SJCRH30 (cell line): ENCODE results near the gene ETS1. TPM values are rescaled to one million over a fixed set of nuclear protein-coding genes. Genes with fewer than 3 reads are reported as not detected.

Experiments
- DNase-seq, 2 experiments: peaks; one replicate each; pipeline ENCODE4 v3.0.0-alpha.2; 2015 to 2020
- H3K27ac ChIP-seq: fragments of 250-450 bp; sonication (Bioruptor Pico); 2 replicates; pipeline ENCODE4 v1.5.1; 2020; ENCODE audit warnings: mild to moderate bottlenecking, moderate library complexity
- H3K27me3 ChIP-seq: fragments of 250-450 bp; sonication (Bioruptor Pico); 2 replicates; pipeline ENCODE4 v1.5.1; 2020; ENCODE audit warnings: mild to moderate bottlenecking, moderate library complexity
- H3K36me3 ChIP-seq: fragments of 250-450 bp; sonication (Bioruptor Pico); 2 replicates; pipeline ENCODE4 v1.5.1; 2020; ENCODE audit warnings: mild to moderate bottlenecking, moderate library complexity
- H3K4me1 ChIP-seq: fragments of 250-450 bp; sonication (Bioruptor Pico); 2 replicates; pipeline ENCODE4 v1.5.1; 2020; ENCODE audit warnings: mild to moderate bottlenecking, moderate library complexity
- H3K4me3 ChIP-seq: fragments of 250-450 bp; sonication (Bioruptor Pico); 2 replicates; pipeline ENCODE4 v1.5.1; 2020; ENCODE audit warnings: mild to moderate bottlenecking, moderate library complexity
- H3K9me3 ChIP-seq: fragments of 250-450 bp; sonication (Bioruptor Pico); replicated peaks from 2 replicates; pipeline ENCODE4 v1.5.1; 2020; ENCODE audit warnings: mild to moderate bottlenecking, moderate library complexity
- total RNA-seq: library from RNA; depleted of rRNA; stranded (reverse); fragments of >200 nt; shearing (Covaris generic); gene quantifications from 2 replicates; pipeline ENCODE4 v1.2.3, GENCODE V29; 2014

Gene ETS1
- total RNA-seq, 1 experiment from 2014 or later: 43.9 TPM

GRCh38 chr11:128551611-128552335 lies 35.6 kb downstream of the ETS1 start:
- H3K36me3 ChIP-seq: no peaks in the 10 kb centered on the region
- DNase-seq: no peak
- no peak overlapping the region for H3K27ac ChIP-seq

GRCh38 chr11:128551058-128551457 lies 36.3 kb downstream of the ETS1 start:
- Histone ChIP-seq H3K4me3 (no peak overlapping the region), H3K9me3 (no peaks in the 10 kb centered on the region), H3K27me3 (no peaks in the 10 kb centered on the region), H3K27ac (no peak overlapping the region), H3K4me1 (peaks cover 3% of the 10 kb centered on the region; the same call in 1 of the 2 replicates), H3K36me3 (no peaks in the 10 kb centered on the region)
- DNase-seq: no peak

More at GRCh38 chr11:128551611-128552335, 35.6 kb downstream of the ETS1 start:
- Histone ChIP-seq H3K9me3 (no peaks in the 10 kb centered on the region), H3K27me3 (no peaks in the 10 kb centered on the region), H3K4me1 (peaks cover 3% of the 10 kb centered on the region; the same call in 1 of the 2 replicates), H3K4me3 (no peak overlapping the region)

GRCh38 chr11:128550261-128550821 lies 37.0 kb downstream of the ETS1 start:
- Histone ChIP-seq H3K4me1 (peaks cover 3% of the 10 kb centered on the region; the same call in 1 of the 2 replicates), H3K27me3 (no peaks in the 10 kb centered on the region), H3K4me3 (no peak overlapping the region), H3K9me3 (no peaks in the 10 kb centered on the region), H3K27ac (no peak overlapping the region), H3K36me3 (no peaks in the 10 kb centered on the region)
- DNase-seq: no peak

DNA sequence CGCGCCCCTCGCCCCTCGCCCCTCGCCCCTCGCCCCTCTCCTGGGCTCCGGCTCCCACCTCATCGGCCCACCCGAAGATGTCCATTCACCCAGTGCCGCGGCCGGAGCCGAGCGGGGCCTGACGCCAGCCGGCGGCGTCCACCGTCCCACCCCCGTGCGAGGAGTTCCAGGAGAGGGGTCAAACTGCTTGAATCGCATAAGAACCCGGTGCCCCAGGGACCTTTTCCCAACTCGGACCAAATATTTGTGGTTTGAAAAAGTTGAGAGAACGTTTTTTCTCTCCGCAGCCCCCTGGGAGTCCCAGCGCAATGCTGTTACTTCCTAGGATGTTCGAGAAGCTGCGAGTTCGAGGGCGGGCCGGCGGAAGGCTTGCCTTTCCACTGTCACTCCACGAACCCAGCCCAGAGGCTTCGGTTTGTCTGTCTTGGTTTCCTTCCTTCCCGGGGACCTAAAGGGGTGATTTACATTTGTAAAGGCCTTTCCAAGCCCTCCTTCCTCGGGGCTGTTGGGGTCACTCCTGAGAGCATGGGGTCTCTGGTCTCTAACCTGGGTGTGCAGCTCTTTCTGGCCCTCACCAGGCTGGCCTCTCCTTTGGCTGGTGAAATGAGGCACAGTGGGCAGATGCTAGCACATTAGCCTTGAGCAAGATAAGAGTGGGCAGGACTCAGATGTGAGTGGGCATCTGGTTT lies 38.0 kb downstream of the ETS1 start:
- Histone ChIP-seq H3K27me3 (no peaks in the 10 kb centered on the region), H3K27ac (no peak overlapping the region), H3K9me3 (no peaks in the 10 kb centered on the region), H3K4me3 (no peak overlapping the region), H3K4me1 (peaks cover 9% of the 10 kb centered on the region; the same call in 1 of the 2 replicates), H3K36me3 (no peaks in the 10 kb centered on the region)
- DNase-seq: no peak

DNA sequence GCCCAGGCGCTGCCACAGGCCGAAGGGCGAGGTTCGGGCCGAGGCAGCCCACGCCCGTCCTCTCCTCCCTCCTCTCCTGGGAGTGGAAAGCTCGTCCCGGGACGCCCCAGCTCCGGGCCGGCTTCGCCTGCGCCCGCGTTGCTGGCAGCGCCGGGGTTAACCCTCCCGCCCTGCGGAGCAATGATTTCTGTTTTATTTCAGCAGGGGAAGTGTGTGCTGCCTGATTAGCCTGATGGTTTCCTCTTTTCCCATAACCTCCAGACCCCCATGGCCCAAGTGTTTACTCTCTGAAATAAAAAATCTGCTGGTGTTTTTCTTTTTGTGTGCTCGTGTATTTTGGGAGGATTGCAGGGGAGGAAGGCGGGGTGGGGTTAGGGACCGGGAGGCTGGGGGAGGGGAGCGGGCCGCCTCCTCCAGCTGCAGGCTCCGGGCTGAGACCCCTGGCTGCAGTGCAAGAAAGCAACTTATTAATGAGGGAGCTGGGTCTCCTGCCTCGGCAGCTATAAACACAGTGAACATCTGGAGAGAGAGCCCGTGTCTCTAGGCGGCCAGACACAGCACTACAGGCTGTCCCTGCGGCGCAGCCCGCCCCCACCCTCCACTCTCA lies 38.6 kb downstream of the ETS1 start:
- DNase-seq: no peak
- no peak overlapping the region for H3K27ac ChIP-seq
- peaks cover 11% of the 10 kb centered on the region for H3K4me1 ChIP-seq
- H3K27me3 ChIP-seq: no peaks in the 10 kb centered on the region
- no peaks in the 10 kb centered on the region for H3K9me3 ChIP-seq
- H3K36me3 ChIP-seq: no peaks in the 10 kb centered on the region
- H3K4me3 ChIP-seq: no peak overlapping the region

DNA sequence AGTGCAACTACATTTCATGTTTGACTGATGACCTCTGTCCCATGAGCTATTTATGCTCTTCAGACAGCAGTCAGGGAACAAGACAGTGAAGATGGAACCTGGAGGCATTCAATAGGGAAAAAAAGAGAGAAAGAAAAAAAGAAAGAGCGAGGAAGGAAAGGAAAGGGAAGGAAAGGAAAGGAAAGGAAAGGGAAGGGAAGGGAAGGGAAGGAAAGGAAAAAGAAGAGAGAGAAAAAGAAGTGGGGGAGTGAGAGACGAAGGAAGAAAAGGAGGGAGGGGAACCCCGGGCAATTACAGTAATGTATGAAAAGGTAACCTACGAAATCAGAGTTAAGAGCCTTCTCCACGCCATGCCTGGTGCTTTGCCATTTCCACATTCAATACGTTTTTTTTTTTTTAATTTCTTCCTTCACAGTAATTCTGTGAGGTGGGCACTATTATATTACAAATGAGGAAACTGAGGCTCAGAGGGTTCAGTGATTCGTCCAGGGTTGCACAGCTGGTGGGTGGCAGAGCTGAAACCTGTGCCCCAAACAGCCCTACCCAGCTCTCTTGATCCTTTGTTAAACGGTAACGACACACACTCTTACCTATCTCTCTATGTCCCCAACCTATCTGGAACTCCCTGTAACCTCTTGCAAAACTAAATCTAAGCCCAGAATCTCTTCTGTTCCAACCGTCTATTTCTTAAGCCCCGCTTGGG lies 39.3 kb downstream of the ETS1 start:
- Histone ChIP-seq H3K9me3 (no peaks in the 10 kb centered on the region), H3K27ac (no peak overlapping the region), H3K27me3 (no peaks in the 10 kb centered on the region), H3K4me1 (peaks cover 15% of the 10 kb centered on the region), H3K4me3 (no peak overlapping the region), H3K36me3 (no peaks in the 10 kb centered on the region)
- DNase-seq: no peak

- peaks cover 15% of the 10 kb centered on the region for H3K4me1 ChIP-seq
- H3K27ac ChIP-seq: no peak overlapping the region
- no peak for DNase-seq
- no peaks in the 10 kb centered on the region for H3K36me3 ChIP-seq
- no peaks in the 10 kb centered on the region for H3K9me3 ChIP-seq
- no peak overlapping the region for H3K4me3 ChIP-seq
- no peaks in the 10 kb centered on the region for H3K27me3 ChIP-seq
These were observed 40.4 kb downstream of the ETS1 start for GRCh38 chr11:128546916-128547315.

- Histone ChIP-seq H3K27me3 (no peaks in the 10 kb centered on the region), H3K27ac (peak overlapping the region; percentile 49), H3K9me3 (no peaks in the 10 kb centered on the region), H3K36me3 (no peaks in the 10 kb centered on the region), H3K4me3 (peak overlapping the region; percentile 37), H3K4me1 (peaks cover 15% of the 10 kb centered on the region)
- DNase-seq: peak; percentile 39 to 71
These were observed 42.8 kb downstream of the ETS1 start for GRCh38 chr11:128544471-128545051.

DNA sequence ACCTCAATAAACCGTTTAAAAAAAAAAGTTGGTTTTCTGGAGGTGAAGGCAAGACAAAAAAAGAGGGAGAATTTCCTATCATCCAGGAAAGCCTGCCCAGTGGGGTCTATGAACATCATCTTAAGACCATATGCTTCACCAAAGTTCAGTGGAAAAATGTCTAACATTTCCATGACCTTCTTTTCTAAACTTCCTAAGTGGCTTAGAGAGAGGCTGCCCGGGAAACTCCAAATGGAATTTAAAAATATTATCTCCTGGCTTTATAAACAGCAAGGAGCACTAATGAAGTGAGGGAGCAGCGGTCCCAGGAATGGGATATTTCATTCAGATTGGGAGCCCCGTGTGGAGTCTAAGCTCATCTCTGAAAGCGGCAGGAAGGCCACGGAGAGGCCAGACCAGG lies 46.9 kb downstream of the ETS1 start:
- Histone ChIP-seq H3K4me1 (peaks cover 17% of the 10 kb centered on the region), H3K36me3 (no peaks in the 10 kb centered on the region), H3K27ac (no peak overlapping the region), H3K27me3 (no peaks in the 10 kb centered on the region), H3K9me3 (no peaks in the 10 kb centered on the region), H3K4me3 (no peak overlapping the region)
- no peak for DNase-seq

- Histone ChIP-seq H3K36me3 (no peaks in the 10 kb centered on the region), H3K27me3 (no peaks in the 10 kb centered on the region), H3K4me1 (0 out of 2 replicates have a peak, but pooled peaks cover 2% of the 10 kb centered on the region), H3K27ac (no peak overlapping the region), H3K4me3 (no peak overlapping the region), H3K9me3 (no peaks in the 10 kb centered on the region)
- no peak for DNase-seq
These were observed 50.9 kb downstream of the ETS1 start for GRCh38 chr11:128536506-128536905.

DNA sequence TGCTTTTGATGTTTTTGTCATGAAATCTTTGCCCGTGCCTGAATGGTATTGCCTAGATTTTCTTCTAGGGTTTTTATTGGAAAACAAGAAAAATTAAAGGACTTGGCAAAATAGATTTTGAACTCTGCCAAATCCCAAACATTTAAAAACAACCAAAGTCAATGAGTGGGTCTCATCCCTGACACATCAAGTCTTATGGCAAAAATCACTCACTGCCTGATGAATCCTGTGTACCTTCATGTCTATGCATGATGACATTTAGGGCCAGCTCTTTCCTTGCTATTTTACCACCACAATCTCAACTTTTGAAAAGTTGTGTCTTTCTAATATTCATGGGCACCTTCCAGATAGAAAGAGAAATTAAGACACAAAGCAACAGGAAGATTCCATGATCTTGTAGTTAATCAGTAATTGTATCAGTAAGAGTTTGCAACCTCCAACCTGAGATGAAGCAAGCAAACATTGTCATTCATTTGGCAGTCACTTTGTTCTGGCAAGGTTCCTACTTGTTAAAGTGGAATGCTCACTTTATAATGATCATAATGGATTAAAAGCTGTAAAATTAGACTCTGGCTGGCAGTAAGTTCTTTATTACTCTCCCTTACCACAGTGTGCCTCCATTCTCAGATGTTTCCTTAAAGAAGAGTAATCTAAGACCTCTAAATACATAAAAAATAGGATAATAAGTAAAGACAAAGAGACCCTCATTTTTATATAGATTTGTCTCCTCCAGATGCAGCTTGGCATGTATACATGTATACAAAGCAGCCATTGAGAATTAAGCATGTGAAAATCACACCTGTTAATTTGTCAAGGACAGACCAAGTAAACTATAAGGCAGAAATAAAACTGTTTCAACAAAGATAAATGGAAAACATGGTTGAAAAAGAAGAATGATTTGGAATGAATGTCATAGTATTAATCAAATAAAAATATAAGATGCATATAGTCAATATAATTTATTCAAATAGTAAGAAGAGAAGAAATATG lies 51.6 kb downstream of the ETS1 start:
- no peaks in the 10 kb centered on the region for H3K36me3 ChIP-seq
- no peak overlapping the region for H3K27ac ChIP-seq
- no peak for DNase-seq
- no peaks in the 10 kb centered on the region for H3K27me3 ChIP-seq
- H3K4me1 ChIP-seq: 0 out of 2 replicates have a peak, but pooled peaks cover 2% of the 10 kb centered on the region
- no peak overlapping the region for H3K4me3 ChIP-seq
- no peaks in the 10 kb centered on the region for H3K9me3 ChIP-seq

GRCh38 chr11:128533472-128533871 lies 53.9 kb downstream of the ETS1 start:
- Histone ChIP-seq H3K27ac (no peak overlapping the region), H3K27me3 (no peaks in the 10 kb centered on the region), H3K36me3 (no peaks in the 10 kb centered on the region), H3K4me1 (0 out of 2 replicates have a peak, but pooled peaks cover 2% of the 10 kb centered on the region), H3K4me3 (no peak overlapping the region), H3K9me3 (no peaks in the 10 kb centered on the region)
- no peak for DNase-seq

- Histone ChIP-seq H3K27ac (no peak overlapping the region), H3K36me3 (no peaks in the 10 kb centered on the region), H3K4me3 (no peak overlapping the region), H3K27me3 (no peaks in the 10 kb centered on the region), H3K9me3 (no peaks in the 10 kb centered on the region), H3K4me1 (0 out of 2 replicates have a peak, but pooled peaks cover 2% of the 10 kb centered on the region)
- DNase-seq: no peak
These were observed 54.7 kb downstream of the ETS1 start for GRCh38 chr11:128532572-128533091.
